Natural killer cell (primary cell): ENCODE results near the gene ANKH. TPM values are rescaled to one million over a fixed set of nuclear protein-coding genes. Genes with fewer than 3 reads are reported as not detected.

ENCODE experiments used
- ATAC-seq, 3 donors: fragments of 150-1000 bp in 2 of 3; fragments of 200-7000 bp in 1 of 3; cut with Tn5 transposase; 1 replicate in 1 of 3; 2 replicates in 2 of 3; pipeline ENCODE4 v1.10.0; 2021; ENCODE audit warnings: mild to moderate bottlenecking in 2 of 3, moderate library complexity in 2 of 3
- DNase-seq, 2 donors: peaks; one replicate each; pipeline versions ENCODE4 v3.0.0 to v3.0.0-alpha.2; 2013 to 2021; ENCODE audit warnings: mixed read lengths in 1 of 2
- H3K27ac ChIP-seq: one replicate; pipeline ENCODE4 v1.5.1; 2013; ENCODE audit warnings: mild to moderate bottlenecking, low read length
- H3K27me3 ChIP-seq: one replicate; pipeline ENCODE4 v1.6.1; 2013; ENCODE audit warnings: low read length; ENCODE audit not compliant: control insufficient read depth, insufficient read depth
- H3K36me3 ChIP-seq: one replicate; pipeline ENCODE4 v1.6.1; 2013; ENCODE audit warnings: low read length; ENCODE audit not compliant: control insufficient read depth, insufficient read depth
- H3K4me1 ChIP-seq: one replicate; pipeline ENCODE4 v1.6.1; 2013; ENCODE audit warnings: low read length; ENCODE audit not compliant: control insufficient read depth, insufficient read depth
- H3K4me3 ChIP-seq: one replicate; pipeline ENCODE4 v1.5.1; 2013; ENCODE audit warnings: low read length
- H3K9me3 ChIP-seq: one replicate; pipeline ENCODE4 v1.6.1; 2013; ENCODE audit warnings: low read length; ENCODE audit not compliant: control insufficient read depth, insufficient read depth
- H3K27ac Mint-ChIP-seq, 2 donors: one replicate each; pipeline ENCODE4 v1.8.0; 2022; ENCODE audit warnings: mild to moderate bottlenecking in 2 of 2, mixed read lengths in 2 of 2, moderate library complexity in 1 of 2
- H3K27me3 Mint-ChIP-seq, 2 donors: one replicate each; pipeline ENCODE4 v1.8.0; 2022; ENCODE audit warnings: low read depth in 2 of 2, mixed read lengths in 2 of 2
- H3K36me3 Mint-ChIP-seq: one replicate; pipeline ENCODE4 v1.8.0; 2022; ENCODE audit warnings: mixed read lengths
- H3K4me1 Mint-ChIP-seq, 2 donors: one replicate each; pipeline ENCODE4 v1.8.0; 2022; ENCODE audit warnings: mixed read lengths in 2 of 2
- H3K4me3 Mint-ChIP-seq: one replicate; pipeline ENCODE4 v1.8.0; 2022; ENCODE audit warnings: mild to moderate bottlenecking, moderate library complexity, mixed read lengths
- H3K9me3 Mint-ChIP-seq, 2 donors: one replicate each; pipeline ENCODE4 v1.8.0; 2022; ENCODE audit warnings: mixed read lengths in 2 of 2
- CTCF ChIP-seq: fragments of 200-600 bp; IDR thresholded peaks from one replicate; pipeline ENCODE4 v1.8.0; 2022; ENCODE audit warnings: antibody characterized with exemption
- WGBS: methylation state at CpG from one replicate; pipeline ENCODE4 v1.1.7; 2013; ENCODE audit warnings: missing lambda C conversion rate; ENCODE audit not compliant: insufficient coverage; 5-methylcytosine and 5-hydroxymethylcytosine counted together
- intact Hi-C: fragments of 100-400 bp; cut with micrococcal nuclease; formaldehyde crosslinking; loops from one replicate; pipeline ENCODE4 v1.14.2; 2022
- total RNA-seq, 4 donors: library from RNA; stranded (reverse); fragments of 120-200 nt in 1 of 4; gene quantifications; one replicate each; pipeline versions ENCODE4 v1.2.3 to v1.2.4, GENCODE V29; 2013 to 2022

The ANKH gene
- total RNA-seq, 3 donors from 2014 or later (not counting 1 experiment from before 2014, with no cell fraction given): 52.9 to 78.0 (median 63.8) TPM

- intact Hi-C loops: no loop called here
- TF ChIP-seq CTCF: no peak
- Histone ChIP-seq H3K4me3 (no peak overlapping the region), H3K36me3 (peaks cover 41% of the 10 kb centered on the region), H3K27me3 (no peaks in the 10 kb centered on the region), H3K27ac (no peak overlapping the region), H3K4me1 (no peaks in the 10 kb centered on the region), H3K9me3 (no peaks in the 10 kb centered on the region)
- Mint-ChIP-seq H3K4me3 (no peak overlapping the region), H3K27me3 (no peaks in the 10 kb centered on the region), H3K27ac (peak overlapping the region; percentile 61 to 76), H3K9me3 (no peaks in the 10 kb centered on the region), H3K36me3 (peaks cover 12% of the 10 kb centered on the region), H3K4me1 (peaks cover 10 to 24% of the 10 kb centered on the region in 2 donors)
- DNase-seq (no peak), ATAC-seq (no peak)
- 95% methylated on average over 3 of the region's 3 CpGs for WGBS
Observed at GRCh38 chr5:14715481-14715880, 156.1 kb downstream of the ANKH start.

GRCh38 chr5:14714706-14715105, 156.9 kb downstream of the ANKH start:
- Mint-ChIP-seq H3K36me3 (peaks cover 15% of the 10 kb centered on the region), H3K9me3 (no peaks in the 10 kb centered on the region), H3K27me3 (no peaks in the 10 kb centered on the region), H3K27ac (peak overlapping the region; percentile 61 to 76), H3K4me3 (no peak overlapping the region), H3K4me1 (peaks cover 6 to 24% of the 10 kb centered on the region in 2 donors)
- Histone ChIP-seq H3K27me3 (no peaks in the 10 kb centered on the region), H3K4me3 (no peak overlapping the region), H3K9me3 (no peaks in the 10 kb centered on the region), H3K4me1 (no peaks in the 10 kb centered on the region), H3K36me3 (peaks cover 47% of the 10 kb centered on the region), H3K27ac (no peak overlapping the region)
- DNase-seq (no peak), ATAC-seq (no peak)
- intact Hi-C loops: no loop called here
- 97% methylated on average over 6 of the region's 6 CpGs for WGBS
- TF ChIP-seq CTCF: no peak

DNA sequence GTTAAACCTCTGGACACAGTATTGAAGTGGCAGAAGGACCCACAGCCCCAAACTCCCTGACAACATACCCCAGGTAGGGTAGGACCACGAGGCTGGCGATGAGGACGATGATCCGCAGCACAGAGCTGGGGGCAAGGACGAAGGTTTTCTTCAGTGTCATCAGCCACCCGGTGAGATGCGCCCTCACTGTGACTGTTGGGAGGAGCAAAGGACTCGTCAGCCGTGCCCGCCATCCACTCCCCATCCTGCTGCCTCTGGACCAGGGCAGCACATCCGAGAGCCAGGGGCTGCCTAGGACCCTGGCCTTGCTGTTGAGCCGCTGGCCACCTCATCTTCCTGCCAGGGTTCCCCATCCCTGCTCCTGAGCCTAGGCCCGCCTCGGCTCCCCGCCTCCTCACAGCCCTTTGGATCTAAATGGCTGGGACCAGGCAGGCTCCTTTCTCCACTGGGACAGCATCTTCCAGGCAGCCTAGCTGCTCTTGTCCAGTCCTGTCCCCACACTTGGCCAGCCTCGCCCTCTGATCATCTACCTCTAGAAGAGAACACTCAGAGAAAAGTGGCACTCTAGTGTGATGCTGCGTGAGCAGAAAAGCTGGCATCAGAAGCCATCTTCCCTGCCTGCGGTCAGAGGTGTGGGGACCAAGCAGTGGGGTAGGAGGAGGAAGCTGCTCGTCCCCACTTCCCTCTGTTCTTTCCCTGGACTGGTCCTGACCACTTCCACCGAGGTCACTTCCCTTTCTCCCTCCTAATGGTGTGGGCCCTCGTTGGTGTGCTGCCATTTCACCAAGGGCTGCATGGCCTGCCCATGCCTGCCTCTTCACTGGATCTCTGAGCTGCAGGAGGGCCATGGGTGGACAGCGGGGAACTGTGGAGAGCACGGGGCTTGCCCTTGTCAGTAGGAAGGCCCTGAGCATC, 157.8 kb downstream of the ANKH start:
- ATAC-seq (no peak), DNase-seq (no peak)
- intact Hi-C loops: no loop called here
- peaks cover 6 to 24% of the 10 kb centered on the region in 2 donors for H3K4me1 Mint-ChIP-seq
- Histone ChIP-seq H3K27ac (no peak overlapping the region), H3K27me3 (no peaks in the 10 kb centered on the region), H3K4me1 (peaks cover 2% of the 10 kb centered on the region), H3K36me3 (peaks cover 51% of the 10 kb centered on the region), H3K9me3 (no peaks in the 10 kb centered on the region), H3K4me3 (no peak overlapping the region)
- H3K27me3 Mint-ChIP-seq: no peaks in the 10 kb centered on the region
- H3K36me3 Mint-ChIP-seq: peaks cover 15% of the 10 kb centered on the region
- H3K27ac Mint-ChIP-seq: peak overlapping the region; percentile 21 to 76
- H3K4me3 Mint-ChIP-seq: no peak overlapping the region
- no peak for TF ChIP-seq CTCF
- no peaks in the 10 kb centered on the region for H3K9me3 Mint-ChIP-seq
- 95% methylated on average over 22 of the region's 23 CpGs for WGBS
